Liver (tissue), 3 donors: ENCODE measurements around the gene SLC5A2.

ENCODE experiments used
- FOXA1 ChIP-seq: IDR thresholded peaks from 2 replicates; pipeline ENCODE4 v1.6.1; 2016; ENCODE audit warnings: antibody characterized with exemption
- GABPA ChIP-seq, 2 donors: IDR thresholded peaks in 1 of 2; conservative IDR thresholded peaks in 1 of 2; 2 replicates each; pipeline ENCODE4 v1.6.1; 2016; ENCODE audit warnings: antibody characterized with exemption in 2 of 2, mild to moderate bottlenecking in 1 of 2, moderate library complexity in 1 of 2
- HNF4A ChIP-seq, 2 donors: conservative IDR thresholded peaks; 2 replicates each; pipeline ENCODE4 v1.6.1; 2016; ENCODE audit warnings: antibody characterized with exemption in 2 of 2, mild to moderate bottlenecking in 2 of 2
- JUND ChIP-seq, 2 donors: IDR thresholded peaks; 2 replicates each; pipeline ENCODE4 v1.6.1; 2016; ENCODE audit warnings: antibody characterized with exemption in 2 of 2
- RXRA ChIP-seq, 2 donors: IDR thresholded peaks; 2 replicates each; pipeline ENCODE4 v1.6.1; 2017 to 2018; ENCODE audit warnings: antibody characterized with exemption in 2 of 2, mild to moderate bottlenecking in 1 of 2
- SP1 ChIP-seq: IDR thresholded peaks from 2 replicates; pipeline ENCODE4 v1.6.1; 2018; ENCODE audit warnings: antibody characterized with exemption, mild to moderate bottlenecking
- TAF1 ChIP-seq: conservative IDR thresholded peaks from 2 replicates; pipeline ENCODE4 v1.6.1; 2016; ENCODE audit warnings: antibody characterized with exemption, mild to moderate bottlenecking
- YY1 ChIP-seq: IDR thresholded peaks from 2 replicates; pipeline ENCODE4 v1.6.1; 2016; ENCODE audit warnings: antibody characterized with exemption, mild to moderate bottlenecking
- TF ChIP-seq, protein P1 (sequence below): fragments of 150-350 bp; IDR thresholded peaks from 2 replicates; pipeline ENCODE4 v1.5.1; 2017; ENCODE audit warnings: improper control_type of control experiment, low read depth, low read length; ENCODE audit not compliant: missing input control
- TF ChIP-seq, protein P2 (sequence below): IDR thresholded peaks from 2 replicates; pipeline ENCODE4 v1.6.1; 2016; ENCODE audit warnings: antibody characterized with exemption
- TF ChIP-seq, protein P3 (sequence below): IDR thresholded peaks from 2 replicates; pipeline ENCODE4 v1.6.1; 2016; ENCODE audit warnings: antibody characterized with exemption
- donor health status: healthy.
- donor health status: healthy.

DNA sequence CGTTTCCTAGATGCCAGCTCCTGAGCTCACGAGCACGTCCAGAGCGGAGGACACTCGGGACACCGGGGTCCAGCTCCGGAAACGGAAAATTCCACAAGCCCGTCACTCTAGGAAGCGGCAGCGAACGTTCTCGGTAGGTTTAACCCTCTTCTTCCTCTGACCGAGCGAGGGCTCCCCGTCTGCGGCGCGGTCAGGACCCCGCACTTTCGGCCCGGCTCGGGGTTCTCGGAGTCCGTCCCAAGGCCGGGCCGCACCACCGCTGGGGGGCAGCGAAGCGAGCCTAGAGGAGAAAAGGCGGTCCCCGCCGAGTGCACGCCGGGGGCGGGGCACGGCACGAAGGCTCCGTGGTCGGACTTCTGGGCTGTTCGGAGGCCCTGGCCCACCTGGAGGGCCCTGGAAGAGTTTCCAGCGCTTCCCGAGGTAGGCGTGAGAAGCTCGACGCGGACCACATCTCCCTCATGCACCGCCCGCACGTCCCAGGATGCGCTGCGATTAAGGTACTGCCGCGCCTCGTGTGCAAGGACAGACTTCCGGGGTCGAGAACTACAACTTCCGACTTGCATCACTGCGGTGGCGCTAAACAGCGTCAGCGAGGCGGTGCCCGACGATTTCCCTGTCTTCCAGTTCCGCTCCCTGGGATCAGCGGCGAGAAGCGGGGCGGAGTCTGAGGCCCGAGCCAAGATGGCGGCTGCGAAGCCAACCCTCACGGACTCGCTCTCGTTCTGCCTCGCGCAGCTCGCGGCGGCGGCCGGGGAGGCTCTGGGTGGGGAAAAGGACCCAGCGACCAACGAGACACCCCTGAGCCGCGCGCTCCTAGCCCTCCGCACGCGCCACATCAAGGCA is 23.9 kb upstream of the SLC5A2 start, which contains the start of gene ARMC5:
- TF ChIP-seq RXRA (IDR thresholded peaks at IDR 0.05) (peak; percentile 48 to 54), YY1 (peak; percentile 99), TAF1 (peak; percentile 43), SP1 (no peak), HNF4A (conservative IDR thresholded peaks at IDR 0.05) (peak in 1 of 2 donors; percentile 31), FOXA1 (peak; percentile 34), JUND (IDR thresholded peaks at IDR 0.05) (no peak), GABPA (IDR thresholded peaks at IDR 0.05 in 1 of 2, conservative IDR thresholded peaks at IDR 0.05 in 1 of 2) (peak; percentile 88 to 95)
- TF ChIP-seq, protein P1, sequence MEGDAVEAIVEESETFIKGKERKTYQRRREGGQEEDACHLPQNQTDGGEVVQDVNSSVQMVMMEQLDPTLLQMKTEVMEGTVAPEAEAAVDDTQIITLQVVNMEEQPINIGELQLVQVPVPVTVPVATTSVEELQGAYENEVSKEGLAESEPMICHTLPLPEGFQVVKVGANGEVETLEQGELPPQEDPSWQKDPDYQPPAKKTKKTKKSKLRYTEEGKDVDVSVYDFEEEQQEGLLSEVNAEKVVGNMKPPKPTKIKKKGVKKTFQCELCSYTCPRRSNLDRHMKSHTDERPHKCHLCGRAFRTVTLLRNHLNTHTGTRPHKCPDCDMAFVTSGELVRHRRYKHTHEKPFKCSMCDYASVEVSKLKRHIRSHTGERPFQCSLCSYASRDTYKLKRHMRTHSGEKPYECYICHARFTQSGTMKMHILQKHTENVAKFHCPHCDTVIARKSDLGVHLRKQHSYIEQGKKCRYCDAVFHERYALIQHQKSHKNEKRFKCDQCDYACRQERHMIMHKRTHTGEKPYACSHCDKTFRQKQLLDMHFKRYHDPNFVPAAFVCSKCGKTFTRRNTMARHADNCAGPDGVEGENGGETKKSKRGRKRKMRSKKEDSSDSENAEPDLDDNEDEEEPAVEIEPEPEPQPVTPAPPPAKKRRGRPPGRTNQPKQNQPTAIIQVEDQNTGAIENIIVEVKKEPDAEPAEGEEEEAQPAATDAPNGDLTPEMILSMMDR = peak; percentile 26
- TF ChIP-seq, protein P2, sequence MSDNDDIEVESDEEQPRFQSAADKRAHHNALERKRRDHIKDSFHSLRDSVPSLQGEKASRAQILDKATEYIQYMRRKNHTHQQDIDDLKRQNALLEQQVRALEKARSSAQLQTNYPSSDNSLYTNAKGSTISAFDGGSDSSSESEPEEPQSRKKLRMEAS = peak; percentile 94
- TF ChIP-seq, protein P3, sequence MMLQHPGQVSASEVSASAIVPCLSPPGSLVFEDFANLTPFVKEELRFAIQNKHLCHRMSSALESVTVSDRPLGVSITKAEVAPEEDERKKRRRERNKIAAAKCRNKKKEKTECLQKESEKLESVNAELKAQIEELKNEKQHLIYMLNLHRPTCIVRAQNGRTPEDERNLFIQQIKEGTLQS = peak; percentile 83
